Natural killer cell (primary cell): ENCODE data around the gene C20orf144. TPM values are rescaled to one million over a fixed set of nuclear protein-coding genes. Genes with fewer than 3 reads are reported as not detected.
A peak's percentile ranks its signal among the peaks of the same experiment; 100 is the strongest.

Source experiments
- ATAC-seq, 3 donors: fragments of 150-1000 bp in 2 of 3; fragments of 200-7000 bp in 1 of 3; cut with Tn5 transposase; 1 replicate in 1 of 3; 2 replicates in 2 of 3; pipeline ENCODE4 v1.10.0; 2021; ENCODE audit warnings: mild to moderate bottlenecking in 2 of 3, moderate library complexity in 2 of 3
- DNase-seq, 2 donors: peaks; one replicate each; pipeline versions ENCODE4 v3.0.0 to v3.0.0-alpha.2; 2013 to 2021; ENCODE audit warnings: mixed read lengths in 1 of 2
- H3K27ac ChIP-seq: one replicate; pipeline ENCODE4 v1.5.1; 2013; ENCODE audit warnings: mild to moderate bottlenecking, low read length
- H3K27me3 ChIP-seq: one replicate; pipeline ENCODE4 v1.6.1; 2013; ENCODE audit warnings: low read length; ENCODE audit not compliant: control insufficient read depth, insufficient read depth
- H3K36me3 ChIP-seq: one replicate; pipeline ENCODE4 v1.6.1; 2013; ENCODE audit warnings: low read length; ENCODE audit not compliant: control insufficient read depth, insufficient read depth
- H3K4me1 ChIP-seq: one replicate; pipeline ENCODE4 v1.6.1; 2013; ENCODE audit warnings: low read length; ENCODE audit not compliant: control insufficient read depth, insufficient read depth
- H3K4me3 ChIP-seq: one replicate; pipeline ENCODE4 v1.5.1; 2013; ENCODE audit warnings: low read length
- H3K9me3 ChIP-seq: one replicate; pipeline ENCODE4 v1.6.1; 2013; ENCODE audit warnings: low read length; ENCODE audit not compliant: control insufficient read depth, insufficient read depth
- H3K27ac Mint-ChIP-seq, 2 donors: one replicate each; pipeline ENCODE4 v1.8.0; 2022; ENCODE audit warnings: mild to moderate bottlenecking in 2 of 2, mixed read lengths in 2 of 2, moderate library complexity in 1 of 2
- H3K27me3 Mint-ChIP-seq, 2 donors: one replicate each; pipeline ENCODE4 v1.8.0; 2022; ENCODE audit warnings: low read depth in 2 of 2, mixed read lengths in 2 of 2
- H3K36me3 Mint-ChIP-seq: one replicate; pipeline ENCODE4 v1.8.0; 2022; ENCODE audit warnings: mixed read lengths
- H3K4me1 Mint-ChIP-seq, 2 donors: one replicate each; pipeline ENCODE4 v1.8.0; 2022; ENCODE audit warnings: mixed read lengths in 2 of 2
- H3K4me3 Mint-ChIP-seq: one replicate; pipeline ENCODE4 v1.8.0; 2022; ENCODE audit warnings: mild to moderate bottlenecking, moderate library complexity, mixed read lengths
- H3K9me3 Mint-ChIP-seq, 2 donors: one replicate each; pipeline ENCODE4 v1.8.0; 2022; ENCODE audit warnings: mixed read lengths in 2 of 2
- WGBS: methylation state at CpG from one replicate; pipeline ENCODE4 v1.1.7; 2013; ENCODE audit warnings: missing lambda C conversion rate; ENCODE audit not compliant: insufficient coverage; 5-methylcytosine and 5-hydroxymethylcytosine counted together
- intact Hi-C: fragments of 100-400 bp; cut with micrococcal nuclease; formaldehyde crosslinking; loops from one replicate; pipeline ENCODE4 v1.14.2; 2022
- total RNA-seq, 4 donors: library from RNA; stranded (reverse); fragments of 120-200 nt in 1 of 4; gene quantifications; one replicate each; pipeline versions ENCODE4 v1.2.3 to v1.2.4, GENCODE V29; 2013 to 2022
- TF ChIP-seq, protein P1 (sequence below): fragments of 200-600 bp; IDR thresholded peaks from one replicate; pipeline ENCODE4 v1.8.0; 2022; ENCODE audit warnings: antibody characterized with exemption

Gene C20orf144
- total RNA-seq, 3 donors from 2014 or later (not counting 1 experiment from before 2014, with no cell fraction given), result 0.25 to 0.41 (median 0.33) TPM

DNA sequence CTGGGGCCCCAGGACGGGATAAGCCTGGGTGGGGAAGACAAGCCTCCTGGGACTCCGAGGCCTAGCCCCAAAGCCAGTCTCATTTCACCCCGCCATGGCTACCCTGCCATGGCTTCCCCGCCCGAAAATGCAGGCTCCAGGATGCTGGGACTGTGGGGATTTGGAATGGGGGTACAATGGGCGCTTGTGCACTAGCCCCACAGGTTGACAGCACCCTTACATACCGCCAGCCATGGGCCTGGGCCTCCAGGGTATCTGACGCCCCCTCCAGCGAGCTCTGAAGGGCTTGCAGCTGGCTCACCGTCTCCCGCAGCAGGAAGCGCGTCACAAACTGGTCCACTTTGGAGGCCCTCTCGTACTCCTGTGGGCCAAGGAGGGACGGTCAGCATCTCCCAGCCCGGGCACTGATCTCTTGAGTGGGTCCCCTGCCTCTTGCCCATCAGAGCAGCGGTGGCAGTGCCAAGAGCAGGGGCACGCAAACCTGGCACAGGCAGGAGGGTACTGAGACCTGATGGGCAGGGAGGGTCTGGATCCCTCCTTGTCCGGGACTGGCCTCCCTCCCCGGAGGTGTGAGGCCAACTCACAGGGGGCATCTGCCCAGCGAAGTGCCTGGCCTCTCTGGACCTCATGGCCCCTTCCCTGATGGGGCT lies 2.0 kb upstream of the C20orf144 start:
- 96% methylated on average over 21 of the region's 21 CpGs for WGBS
- peaks cover 18 to 19% of the 10 kb centered on the region in 2 donors for H3K4me1 Mint-ChIP-seq
- no peak overlapping the region for H3K27ac Mint-ChIP-seq
- Histone ChIP-seq H3K27ac (no peak overlapping the region), H3K27me3 (no peaks in the 10 kb centered on the region), H3K9me3 (no peaks in the 10 kb centered on the region), H3K4me1 (peaks cover 26% of the 10 kb centered on the region), H3K4me3 (no peak overlapping the region), H3K36me3 (no peaks in the 10 kb centered on the region)
- H3K27me3 Mint-ChIP-seq, result no peaks in the 10 kb centered on the region
- DNase-seq, result no peak
- TF ChIP-seq, protein P1, sequence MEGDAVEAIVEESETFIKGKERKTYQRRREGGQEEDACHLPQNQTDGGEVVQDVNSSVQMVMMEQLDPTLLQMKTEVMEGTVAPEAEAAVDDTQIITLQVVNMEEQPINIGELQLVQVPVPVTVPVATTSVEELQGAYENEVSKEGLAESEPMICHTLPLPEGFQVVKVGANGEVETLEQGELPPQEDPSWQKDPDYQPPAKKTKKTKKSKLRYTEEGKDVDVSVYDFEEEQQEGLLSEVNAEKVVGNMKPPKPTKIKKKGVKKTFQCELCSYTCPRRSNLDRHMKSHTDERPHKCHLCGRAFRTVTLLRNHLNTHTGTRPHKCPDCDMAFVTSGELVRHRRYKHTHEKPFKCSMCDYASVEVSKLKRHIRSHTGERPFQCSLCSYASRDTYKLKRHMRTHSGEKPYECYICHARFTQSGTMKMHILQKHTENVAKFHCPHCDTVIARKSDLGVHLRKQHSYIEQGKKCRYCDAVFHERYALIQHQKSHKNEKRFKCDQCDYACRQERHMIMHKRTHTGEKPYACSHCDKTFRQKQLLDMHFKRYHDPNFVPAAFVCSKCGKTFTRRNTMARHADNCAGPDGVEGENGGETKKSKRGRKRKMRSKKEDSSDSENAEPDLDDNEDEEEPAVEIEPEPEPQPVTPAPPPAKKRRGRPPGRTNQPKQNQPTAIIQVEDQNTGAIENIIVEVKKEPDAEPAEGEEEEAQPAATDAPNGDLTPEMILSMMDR, result no peak
- intact Hi-C loops, result no loop called here
- H3K36me3 Mint-ChIP-seq, result no peaks in the 10 kb centered on the region
- no peaks in the 10 kb centered on the region for H3K9me3 Mint-ChIP-seq
- no peak overlapping the region for H3K4me3 Mint-ChIP-seq
- no peak for ATAC-seq

DNA sequence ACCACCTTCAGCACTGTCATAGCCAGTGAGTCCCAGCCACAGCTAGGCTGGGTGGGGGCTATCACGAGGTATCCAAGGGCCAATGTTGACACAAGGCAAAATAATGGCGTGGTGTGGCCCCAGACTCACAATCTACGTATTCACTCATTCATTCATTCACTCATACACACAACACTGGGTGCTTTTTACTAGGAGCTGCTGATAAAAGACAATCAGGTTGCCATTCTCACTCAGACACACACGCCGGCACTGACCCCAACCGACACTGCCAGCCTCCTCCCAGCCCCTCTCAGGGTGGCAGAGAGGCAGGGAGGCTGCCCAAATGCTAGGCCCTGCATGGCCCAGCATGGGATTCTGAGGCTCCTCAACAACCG lies 1.5 kb upstream of the C20orf144 start:
- Mint-ChIP-seq H3K4me1 (peaks cover 18 to 23% of the 10 kb centered on the region in 2 donors), H3K9me3 (no peaks in the 10 kb centered on the region), H3K27ac (no peak overlapping the region), H3K36me3 (no peaks in the 10 kb centered on the region), H3K27me3 (no peaks in the 10 kb centered on the region), H3K4me3 (no peak overlapping the region)
- intact Hi-C loops, result no loop called here
- Histone ChIP-seq H3K27ac (no peak overlapping the region), H3K27me3 (no peaks in the 10 kb centered on the region), H3K9me3 (no peaks in the 10 kb centered on the region), H3K4me1 (peaks cover 27% of the 10 kb centered on the region), H3K36me3 (no peaks in the 10 kb centered on the region), H3K4me3 (no peak overlapping the region)
- ATAC-seq, result no peak
- TF ChIP-seq, protein P1, result no peak
- 93% methylated on average over 7 of the region's 7 CpGs for WGBS
- DNase-seq, result no peak

- peak overlapping the region; percentile 93 for H3K27ac ChIP-seq
- TF ChIP-seq, protein P1, result no peak
- under 1% methylated on average over 84 of the region's 84 CpGs for WGBS
- H3K9me3 Mint-ChIP-seq, result no peaks in the 10 kb centered on the region
- no peaks in the 10 kb centered on the region for H3K9me3 ChIP-seq
- peak overlapping the region; percentile 81 for H3K4me3 ChIP-seq
- H3K36me3 ChIP-seq, result no peaks in the 10 kb centered on the region
- DNase-seq (peak; percentile 83 to 91), ATAC-seq (peak; percentile 69 to 82 (median 73))
- intact Hi-C loops, result no loop called here
- peak overlapping the region; percentile 86 for H3K4me3 Mint-ChIP-seq
- H3K27me3 ChIP-seq, result no peaks in the 10 kb centered on the region
- peak overlapping the region; percentile 89 for H3K27ac Mint-ChIP-seq
- peaks cover 26 to 43% of the 10 kb centered on the region in 2 donors for H3K4me1 Mint-ChIP-seq
- peaks cover 48% of the 10 kb centered on the region for H3K4me1 ChIP-seq
- no peaks in the 10 kb centered on the region for H3K27me3 Mint-ChIP-seq
- no peaks in the 10 kb centered on the region for H3K36me3 Mint-ChIP-seq
Observed at GRCh38 chr20:33663161-33664084, 1.3 kb downstream of the C20orf144 start.
